ENCODE data around the gene LHFPL3. TPM values are rescaled to one million over a fixed set of nuclear protein-coding genes. Genes with fewer than 3 reads are reported as not detected.

LHFPL3 gene
- total RNA-seq, 1 experiment from 2014 or later: not detected

DNA sequence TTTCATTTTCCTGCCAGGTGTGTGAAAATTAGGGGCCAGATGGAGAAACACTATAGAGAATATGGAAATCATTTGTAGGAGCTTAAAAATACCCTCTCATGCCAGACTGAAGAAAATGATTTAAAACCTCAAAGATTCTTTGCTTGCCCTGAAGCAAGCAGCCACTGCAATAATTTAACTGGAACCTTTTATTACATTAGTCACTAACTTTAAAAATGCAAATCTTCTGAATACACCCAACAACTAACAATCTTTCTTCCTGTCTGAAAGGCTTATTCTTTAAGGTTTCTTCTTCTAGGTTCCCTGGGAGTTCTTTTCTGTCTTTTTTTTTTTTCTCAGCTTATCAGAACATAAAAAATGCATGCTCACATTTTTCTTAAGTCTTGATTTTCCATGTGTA lies 447.1 kb downstream of the LHFPL3 start:
- Histone ChIP-seq H3K27me3 (ENCODE audit: insufficient read depth, low read length) (peaks cover 38% of the 10 kb centered on the region), H3K27ac (ENCODE audit: low read depth, low read length) (no peak overlapping the region), H3K9me2 (ENCODE audit: insufficient read depth) (no peaks in the 10 kb centered on the region), H2AFZ (ENCODE audit: low read depth, low read length, poor library complexity, severe bottlenecking) (no peak overlapping the region), H3K79me2 (ENCODE audit: insufficient read depth, low read length) (no peaks in the 10 kb centered on the region), H3K9me3 (ENCODE audit: control insufficient read depth in 1 of 2, insufficient read depth in 1 of 2, low read depth in 1 of 2, low read length in 2 of 2) (no peaks in the 10 kb centered on the region), H4K20me1 (ENCODE audit: insufficient read depth) (no peaks in the 10 kb centered on the region), H3K36me3 (ENCODE audit: control insufficient read depth in 1 of 2, insufficient read depth in 2 of 2, low read length in 2 of 2) (no peaks in the 10 kb centered on the region), H3K4me1 (ENCODE audit: control insufficient read depth in 1 of 2, insufficient read depth in 2 of 2, low read length in 2 of 2) (no peaks in the 10 kb centered on the region), H3K9ac (ENCODE audit: low read length) (no peak overlapping the region), H3K4me2 (ENCODE audit: low read length) (no peak overlapping the region), H3K4me3 (replicated peaks in 1 of 2; ENCODE audit: low read depth in 1 of 2, low read length in 2 of 2) (no peak overlapping the region)
- DNase-seq (ENCODE audit: low read depth, low spot score): no peak
- BruUV-seq (replicated peaks): no TSS peak
- ATAC-seq: no peak
- RAD21 ChIA-PET (ENCODE audit: low non-redundant PET in 1 of 2, low total read pairs in 2 of 2, uncharacterized antibody in 2 of 2, unreplicated experiment in 2 of 2): no interaction called here
- POLR2A ChIA-PET: no interaction called here
- CTCF ChIA-PET: no interaction called here
- TF ChIP-seq, protein P1, sequence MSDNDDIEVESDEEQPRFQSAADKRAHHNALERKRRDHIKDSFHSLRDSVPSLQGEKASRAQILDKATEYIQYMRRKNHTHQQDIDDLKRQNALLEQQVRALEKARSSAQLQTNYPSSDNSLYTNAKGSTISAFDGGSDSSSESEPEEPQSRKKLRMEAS (IDR thresholded peaks at IDR 0.05): no peak
- intact Hi-C loops (cut with micrococcal nuclease): no loop called here

DNA sequence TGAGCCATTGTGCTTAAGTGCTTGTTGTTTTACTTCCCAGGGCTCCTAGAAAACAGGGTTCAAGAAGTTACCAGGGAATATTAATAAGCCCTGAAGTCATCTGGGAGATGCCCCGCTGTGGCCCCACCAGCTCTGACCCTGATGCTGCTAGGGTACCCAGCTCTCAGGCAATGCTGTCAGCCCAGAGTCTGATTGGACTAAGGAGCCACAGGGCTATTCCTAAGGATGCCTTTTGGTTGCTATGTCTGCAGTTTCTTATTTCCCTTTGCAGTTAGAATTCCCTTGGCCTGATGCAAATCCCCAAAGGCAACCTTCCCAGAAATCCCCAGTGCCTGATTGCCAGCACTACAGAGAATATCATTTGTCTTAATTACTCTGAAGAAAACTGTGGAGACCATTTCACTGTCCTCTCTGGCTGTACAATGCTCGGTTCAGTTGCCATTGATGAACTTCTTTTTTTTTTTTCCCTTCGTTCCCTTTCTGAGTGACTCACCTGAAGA lies 448.9 kb downstream of the LHFPL3 start:
- TF ChIP-seq CEBPB (IDR thresholded peaks at IDR 0.05; ENCODE audit: low read depth) (no peak), RAD21 (IDR thresholded peaks at IDR 0.05; ENCODE audit: low read depth) (no peak)
- no peaks in the 10 kb centered on the region for H3K36me3 ChIP-seq (ENCODE audit: control insufficient read depth in 1 of 2, insufficient read depth in 2 of 2, low read length in 2 of 2)

DNA sequence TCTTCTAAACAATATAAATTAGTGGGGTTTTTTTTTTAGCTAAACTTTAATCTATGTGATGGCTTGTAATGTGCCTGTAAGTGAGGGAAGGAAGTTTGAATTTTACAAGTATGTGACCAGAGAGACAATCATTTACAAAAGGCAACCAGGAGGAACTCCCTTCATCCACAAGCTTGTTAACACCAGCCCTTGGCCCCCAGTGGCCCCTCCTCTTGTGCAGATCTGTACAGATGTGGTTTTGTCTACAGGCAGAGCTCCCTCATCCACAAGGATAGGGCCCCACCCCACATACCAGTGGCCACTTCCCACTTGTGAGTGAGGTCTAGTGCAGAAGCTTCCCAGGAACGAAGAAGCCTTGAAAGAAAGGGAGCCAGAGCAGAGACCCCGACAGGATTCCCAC lies 451.5 kb downstream of the LHFPL3 start:
- Histone ChIP-seq H3K27ac (ENCODE audit: low read depth, low read length) (no peak overlapping the region), H3K36me3 (ENCODE audit: control insufficient read depth in 1 of 2, insufficient read depth in 2 of 2, low read length in 2 of 2) (no peaks in the 10 kb centered on the region), H2AFZ (ENCODE audit: low read depth, low read length, poor library complexity, severe bottlenecking) (no peak overlapping the region), H3K27me3 (ENCODE audit: insufficient read depth, low read length) (peaks cover 58% of the 10 kb centered on the region), H3K4me3 (replicated peaks in 1 of 2; ENCODE audit: low read depth in 1 of 2, low read length in 2 of 2) (no peak overlapping the region), H3K9ac (ENCODE audit: low read length) (no peak overlapping the region), H4K20me1 (ENCODE audit: insufficient read depth) (no peaks in the 10 kb centered on the region), H3K4me2 (ENCODE audit: low read length) (no peak overlapping the region), H3K79me2 (ENCODE audit: insufficient read depth, low read length) (no peaks in the 10 kb centered on the region), H3K4me1 (ENCODE audit: control insufficient read depth in 1 of 2, insufficient read depth in 2 of 2, low read length in 2 of 2) (no peaks in the 10 kb centered on the region), H3K9me2 (ENCODE audit: insufficient read depth) (no peaks in the 10 kb centered on the region), H3K9me3 (ENCODE audit: control insufficient read depth in 1 of 2, insufficient read depth in 1 of 2, low read depth in 1 of 2, low read length in 2 of 2) (no peaks in the 10 kb centered on the region)
- ChIA-PET POLR2A (no interaction called here), CTCF (no interaction called here), RAD21 (ENCODE audit: low non-redundant PET in 1 of 2, low total read pairs in 2 of 2, uncharacterized antibody in 2 of 2, unreplicated experiment in 2 of 2) (no interaction called here)
- intact Hi-C loops (cut with micrococcal nuclease): no loop called here
- no TSS peak for BruUV-seq (replicated peaks)
- DNase-seq (ENCODE audit: low read depth, low spot score) (no peak), ATAC-seq (no peak)
- TF ChIP-seq SP1 (IDR thresholded peaks at IDR 0.05; ENCODE audit: low read depth): no peak
- TF ChIP-seq TCF7L2 (IDR thresholded peaks at IDR 0.05; ENCODE audit: borderline replicate concordance, extremely low read depth, insufficient read depth, insufficient read length): no peak
- TF ChIP-seq, protein P2, sequence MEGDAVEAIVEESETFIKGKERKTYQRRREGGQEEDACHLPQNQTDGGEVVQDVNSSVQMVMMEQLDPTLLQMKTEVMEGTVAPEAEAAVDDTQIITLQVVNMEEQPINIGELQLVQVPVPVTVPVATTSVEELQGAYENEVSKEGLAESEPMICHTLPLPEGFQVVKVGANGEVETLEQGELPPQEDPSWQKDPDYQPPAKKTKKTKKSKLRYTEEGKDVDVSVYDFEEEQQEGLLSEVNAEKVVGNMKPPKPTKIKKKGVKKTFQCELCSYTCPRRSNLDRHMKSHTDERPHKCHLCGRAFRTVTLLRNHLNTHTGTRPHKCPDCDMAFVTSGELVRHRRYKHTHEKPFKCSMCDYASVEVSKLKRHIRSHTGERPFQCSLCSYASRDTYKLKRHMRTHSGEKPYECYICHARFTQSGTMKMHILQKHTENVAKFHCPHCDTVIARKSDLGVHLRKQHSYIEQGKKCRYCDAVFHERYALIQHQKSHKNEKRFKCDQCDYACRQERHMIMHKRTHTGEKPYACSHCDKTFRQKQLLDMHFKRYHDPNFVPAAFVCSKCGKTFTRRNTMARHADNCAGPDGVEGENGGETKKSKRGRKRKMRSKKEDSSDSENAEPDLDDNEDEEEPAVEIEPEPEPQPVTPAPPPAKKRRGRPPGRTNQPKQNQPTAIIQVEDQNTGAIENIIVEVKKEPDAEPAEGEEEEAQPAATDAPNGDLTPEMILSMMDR (IDR thresholded peaks at IDR 0.05 in 2 of 3, conservative IDR thresholded peaks at IDR 0.05 in 1 of 3; ENCODE audit: borderline replicate concordance in 1 of 3, insufficient read depth in 1 of 3, low read depth in 2 of 3, low read length in 2 of 3): no peak
- TF ChIP-seq EGR1 (IDR thresholded peaks at IDR 0.05; ENCODE audit: low read depth): no peak
- TF ChIP-seq ELF1 (IDR thresholded peaks at IDR 0.05; ENCODE audit: borderline replicate concordance, low read depth): no peak
- TF ChIP-seq SIN3A (IDR thresholded peaks at IDR 0.05; ENCODE audit: low read depth): no peak
- TF ChIP-seq POLR2A (IDR thresholded peaks at IDR 0.05; ENCODE audit: borderline replicate concordance, extremely low read depth, insufficient read depth, insufficient read length): no peak
- TF ChIP-seq EZH2phosphoT487 (IDR thresholded peaks at IDR 0.05; ENCODE audit: borderline replicate concordance): no peak
- no peak for TF ChIP-seq CEBPB (IDR thresholded peaks at IDR 0.05; ENCODE audit: low read depth)
- TF ChIP-seq, protein P3, sequence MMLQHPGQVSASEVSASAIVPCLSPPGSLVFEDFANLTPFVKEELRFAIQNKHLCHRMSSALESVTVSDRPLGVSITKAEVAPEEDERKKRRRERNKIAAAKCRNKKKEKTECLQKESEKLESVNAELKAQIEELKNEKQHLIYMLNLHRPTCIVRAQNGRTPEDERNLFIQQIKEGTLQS (IDR thresholded peaks at IDR 0.05): no peak

More for the DNA sequence above, 448.9 kb downstream of the LHFPL3 start:
- Histone ChIP-seq H3K27me3 (ENCODE audit: insufficient read depth, low read length) (peaks cover 52% of the 10 kb centered on the region), H3K4me3 (replicated peaks in 1 of 2; ENCODE audit: low read depth in 1 of 2, low read length in 2 of 2) (no peak overlapping the region), H3K27ac (ENCODE audit: low read depth, low read length) (no peak overlapping the region), H4K20me1 (ENCODE audit: insufficient read depth) (no peaks in the 10 kb centered on the region), H2AFZ (ENCODE audit: low read depth, low read length, poor library complexity, severe bottlenecking) (no peak overlapping the region), H3K4me2 (ENCODE audit: low read length) (no peak overlapping the region), H3K9me3 (ENCODE audit: control insufficient read depth in 1 of 2, insufficient read depth in 1 of 2, low read depth in 1 of 2, low read length in 2 of 2) (no peaks in the 10 kb centered on the region), H3K9me2 (ENCODE audit: insufficient read depth) (no peaks in the 10 kb centered on the region), H3K9ac (ENCODE audit: low read length) (no peak overlapping the region), H3K4me1 (ENCODE audit: control insufficient read depth in 1 of 2, insufficient read depth in 2 of 2, low read length in 2 of 2) (no peaks in the 10 kb centered on the region), H3K79me2 (ENCODE audit: insufficient read depth, low read length) (no peaks in the 10 kb centered on the region)
- ChIA-PET POLR2A (no interaction called here), CTCF (no interaction called here), RAD21 (ENCODE audit: low non-redundant PET in 1 of 2, low total read pairs in 2 of 2, uncharacterized antibody in 2 of 2, unreplicated experiment in 2 of 2) (no interaction called here)
- intact Hi-C loops (cut with micrococcal nuclease): no loop called here
- ATAC-seq: no peak
- no TSS peak for BruUV-seq (replicated peaks)
- DNase-seq (ENCODE audit: low read depth, low spot score): no peak
